ENCODE results near the gene HDHD5.

Gene HDHD5

DNA sequence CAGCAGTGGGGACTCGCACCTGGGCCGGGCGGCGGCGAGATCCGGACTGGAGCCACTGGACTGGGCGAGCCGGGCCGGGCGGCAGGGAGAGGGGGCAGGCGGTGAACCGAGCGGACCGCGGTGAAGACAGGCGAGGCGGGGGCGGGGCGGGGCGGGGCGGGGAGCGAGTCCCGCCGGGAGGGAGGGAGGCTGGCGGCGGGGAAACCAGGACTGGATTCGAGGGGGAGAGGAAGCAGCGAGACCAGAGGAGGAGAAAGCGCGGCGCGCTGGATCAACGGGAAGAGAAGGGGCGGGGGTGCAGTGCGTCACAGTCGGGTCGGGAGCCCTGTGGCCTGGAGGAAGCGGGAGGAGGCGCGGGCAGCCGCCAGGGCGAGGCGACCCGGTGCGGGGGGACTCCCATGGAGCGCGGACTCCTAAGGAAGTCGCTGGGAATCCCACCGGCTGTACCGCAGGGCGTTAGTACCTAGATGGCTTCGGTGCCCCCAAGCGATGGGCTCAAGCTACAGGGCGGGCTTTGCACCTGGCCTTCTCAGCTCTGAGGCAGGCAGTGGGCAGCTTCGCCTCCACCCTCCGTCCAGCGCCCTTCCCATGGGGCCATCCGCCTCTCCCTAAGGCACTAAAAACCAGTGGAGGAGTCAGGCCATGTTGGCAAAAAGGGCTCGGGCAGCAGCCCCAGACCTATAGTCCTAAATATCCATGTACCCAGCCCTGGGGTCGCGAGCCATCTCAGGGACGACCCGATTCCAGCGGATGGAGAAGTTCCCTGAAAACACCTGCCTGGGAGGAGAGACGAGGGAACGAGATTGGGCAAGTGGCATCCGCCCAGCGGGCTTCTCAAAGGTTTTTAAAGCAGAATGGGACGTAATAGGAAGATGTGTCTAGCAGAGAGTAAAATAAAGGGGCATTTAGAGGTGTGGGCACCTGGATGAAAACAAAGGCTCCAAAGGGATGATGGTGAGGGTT lies 37.6 kb downstream of the HDHD5 start, which contains the start of gene TMEM121B:
Gene TMEM121B, minus strand, starts transcription at position 128 of the 963 bp plus-strand sequence. CDS start 233 bp downstream, outside the sequence.
- FAIRE-seq (peak; percentile 74), DNase-seq (ENCODE audit: insufficient read length, low spot score) (peak; percentile 53)

DNA sequence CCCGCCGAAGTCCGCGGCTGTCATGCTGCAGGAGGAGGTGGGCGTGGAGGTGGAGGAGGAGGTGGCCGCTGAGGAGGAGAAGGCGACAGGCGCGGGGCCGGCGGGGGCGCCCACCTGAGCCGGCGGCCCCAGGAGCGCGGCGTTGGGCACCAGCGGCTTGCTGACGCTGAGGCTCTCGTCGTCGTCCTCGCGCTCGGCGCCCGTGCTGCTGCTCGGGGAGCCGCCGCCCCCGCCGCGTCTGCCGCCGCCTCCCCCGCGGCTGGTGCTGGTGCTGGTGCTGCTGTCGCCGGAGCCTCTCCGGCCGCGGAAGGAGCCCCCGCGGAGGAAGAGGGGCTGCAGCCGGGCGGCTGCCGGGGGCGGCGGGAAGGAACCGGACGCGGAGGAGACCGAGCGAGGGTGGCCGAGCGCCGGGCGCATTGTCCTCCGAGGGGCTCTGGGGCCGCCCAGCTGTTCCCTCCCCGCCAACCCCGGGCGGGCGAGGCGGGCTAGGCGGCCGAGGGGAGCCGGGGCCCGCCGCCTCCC lies 38.3 kb downstream of the HDHD5 start:
- DNase-seq (ENCODE audit: insufficient read length, low spot score), result no peak
- no peak for FAIRE-seq

DNA sequence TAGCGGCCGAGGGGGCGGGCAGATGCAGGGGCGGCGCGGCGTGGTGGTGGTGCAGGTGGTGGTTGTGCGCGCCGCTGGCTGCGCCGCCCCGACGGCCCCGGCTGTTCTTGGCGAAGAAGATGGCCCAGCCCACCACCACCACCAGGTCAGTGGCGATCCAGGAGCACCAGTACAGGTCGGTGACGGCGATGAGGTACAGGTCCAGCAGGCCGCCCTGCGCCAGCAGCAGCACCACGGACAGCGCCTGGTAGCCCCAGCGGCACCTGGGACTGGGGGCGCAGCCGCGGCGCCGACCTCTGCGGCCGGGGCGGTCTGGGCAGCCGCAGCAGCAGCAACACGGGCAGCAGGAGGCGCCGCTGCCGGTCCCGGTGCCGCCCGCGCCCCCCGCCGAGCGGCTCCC lies 38.8 kb downstream of the HDHD5 start:
- FAIRE-seq, result no peak

DNA sequence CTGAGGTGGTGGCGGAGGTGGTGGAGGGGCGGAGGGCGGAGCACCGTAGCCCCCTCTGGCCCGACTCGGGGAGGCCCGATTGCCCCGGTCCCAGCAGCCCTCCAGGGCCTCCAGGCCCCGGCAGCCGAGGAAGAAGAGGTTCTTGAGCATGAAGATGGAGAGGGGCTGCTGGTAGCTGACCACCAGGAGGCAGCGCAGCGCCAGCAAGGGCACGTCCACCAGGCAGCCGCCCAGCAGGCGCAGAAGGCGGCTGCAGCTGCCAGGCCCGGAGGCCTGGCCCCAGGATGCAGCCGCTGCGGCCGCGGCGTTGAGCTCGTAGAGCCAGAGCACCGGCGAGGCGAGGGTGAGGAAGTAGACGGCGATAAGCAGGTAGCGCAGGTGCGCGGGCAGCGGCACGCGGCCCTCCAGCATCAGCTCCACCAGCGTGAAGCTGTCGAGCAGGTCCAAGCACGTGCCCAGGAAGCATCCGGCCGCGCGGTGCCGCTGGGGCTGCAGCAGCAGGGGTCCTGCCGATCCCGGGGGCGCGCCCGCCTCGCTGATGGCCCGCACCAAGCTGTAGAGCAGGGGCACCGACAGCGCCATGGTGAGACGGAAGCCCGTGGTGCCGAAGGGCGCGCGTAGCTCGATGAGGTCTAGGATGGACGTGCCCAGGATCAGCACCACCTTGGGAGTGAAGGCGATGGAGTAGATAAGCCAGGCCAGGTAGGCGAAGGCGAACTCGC lies 39.4 kb downstream of the HDHD5 start:
- DNase-seq (ENCODE audit: insufficient read length, low spot score) (no peak), FAIRE-seq (no peak)

More for the DNA sequence above, 38.8 kb downstream of the HDHD5 start:
- peak; percentile 67 for DNase-seq (ENCODE audit: insufficient read length, low spot score)

DNA sequence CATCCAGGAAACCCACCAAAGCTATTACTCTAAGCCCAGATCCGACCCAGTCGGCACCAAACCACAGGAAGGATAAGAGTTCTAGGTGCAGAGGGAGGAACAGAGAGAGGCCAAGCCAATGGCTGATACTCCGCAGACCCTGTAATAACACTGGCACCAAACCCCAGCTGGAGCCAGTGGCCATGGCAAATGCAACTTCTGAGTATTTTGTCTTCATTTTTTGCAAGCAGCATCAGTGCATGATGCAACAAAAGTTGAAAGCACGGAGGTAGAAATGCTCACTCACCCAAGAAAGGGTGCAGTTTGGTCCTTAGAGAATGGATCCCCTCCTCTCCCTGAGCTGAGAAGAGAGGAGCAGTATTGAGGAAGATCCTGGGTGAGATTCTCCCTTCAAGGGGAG lies 40.7 kb downstream of the HDHD5 start:
- FAIRE-seq, result no peak
- no peak for DNase-seq (ENCODE audit: insufficient read length, low spot score)

DNA sequence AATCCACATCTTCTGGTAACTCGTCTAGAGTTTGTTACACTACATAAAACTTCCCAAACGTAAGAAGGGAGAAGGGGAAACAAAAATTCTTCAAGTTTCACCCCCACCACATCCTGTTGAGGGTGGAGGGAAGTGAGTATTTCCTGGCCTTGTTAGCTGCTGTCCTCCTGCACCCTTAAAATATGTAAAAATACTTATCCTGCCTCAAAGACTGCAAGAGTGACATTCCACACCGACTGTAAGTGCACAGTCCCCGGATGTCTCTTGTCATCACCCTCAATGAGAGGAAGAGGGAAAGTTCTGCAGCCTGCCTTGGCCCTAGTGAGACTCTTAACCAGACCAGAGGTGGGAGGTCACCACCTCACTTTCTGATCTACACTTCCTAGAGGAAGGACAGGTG lies 41.2 kb downstream of the HDHD5 start:
- FAIRE-seq, result no peak
- DNase-seq (ENCODE audit: insufficient read length, low spot score), result no peak

DNA sequence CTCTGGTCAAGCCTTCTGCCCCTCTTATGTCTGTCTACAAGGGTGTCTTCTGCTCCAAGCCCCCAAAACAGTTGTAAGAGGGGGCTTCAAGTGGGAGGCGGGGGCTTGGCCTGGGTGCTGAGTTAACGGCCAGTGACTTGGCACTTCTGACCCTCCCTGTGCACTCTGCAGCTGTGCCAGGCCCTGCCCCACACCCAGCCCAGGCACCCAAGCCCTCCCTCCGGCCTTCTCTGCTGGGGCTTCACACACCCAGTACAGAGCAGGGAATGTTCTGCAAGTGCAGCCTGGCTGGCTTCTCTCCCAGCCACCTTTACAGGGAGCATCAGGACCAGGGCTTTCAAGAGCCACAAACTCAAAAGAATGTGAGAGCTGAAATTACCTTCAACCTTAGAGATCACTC lies 41.7 kb downstream of the HDHD5 start:
- DNase-seq (ENCODE audit: insufficient read length, low spot score), result no peak
- FAIRE-seq, result no peak

DNA sequence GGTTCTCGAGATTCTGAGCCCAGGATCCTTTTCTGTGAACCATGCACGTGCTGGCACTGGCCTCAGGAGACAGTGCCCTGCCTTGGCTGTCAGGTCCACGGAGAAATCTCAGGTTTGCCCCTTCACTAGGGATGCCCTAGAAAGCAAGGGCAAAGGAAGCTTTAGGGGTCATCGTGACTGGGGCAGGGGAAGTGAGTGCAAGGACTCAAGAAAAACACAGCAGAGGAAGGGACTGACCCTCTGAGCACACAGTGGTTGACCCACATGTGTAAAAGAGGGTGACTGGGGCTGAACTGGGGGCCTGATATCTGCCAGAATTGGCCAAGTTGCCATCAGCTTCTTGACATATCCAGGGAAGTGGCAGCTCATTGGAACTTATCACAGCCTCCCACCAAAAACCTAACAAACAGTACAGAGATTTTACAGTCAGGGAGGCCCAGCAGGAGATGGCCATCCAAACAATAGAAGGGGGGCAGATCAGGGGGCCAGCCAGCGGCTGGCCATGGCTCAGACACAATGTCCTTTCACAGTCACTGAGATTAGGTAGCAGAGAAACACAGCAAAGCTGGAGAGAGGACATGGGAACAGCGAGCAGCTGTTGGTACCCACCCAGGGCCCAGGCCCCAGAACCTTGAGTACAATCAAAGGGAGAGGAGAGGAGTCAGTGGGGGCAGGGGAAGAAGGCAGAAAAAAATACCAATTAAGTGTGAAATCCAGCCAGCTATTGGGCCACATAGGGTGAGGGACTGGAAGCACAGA lies 42.3 kb downstream of the HDHD5 start:
- no peak for DNase-seq (ENCODE audit: insufficient read length, low spot score)
- FAIRE-seq, result no peak

DNA sequence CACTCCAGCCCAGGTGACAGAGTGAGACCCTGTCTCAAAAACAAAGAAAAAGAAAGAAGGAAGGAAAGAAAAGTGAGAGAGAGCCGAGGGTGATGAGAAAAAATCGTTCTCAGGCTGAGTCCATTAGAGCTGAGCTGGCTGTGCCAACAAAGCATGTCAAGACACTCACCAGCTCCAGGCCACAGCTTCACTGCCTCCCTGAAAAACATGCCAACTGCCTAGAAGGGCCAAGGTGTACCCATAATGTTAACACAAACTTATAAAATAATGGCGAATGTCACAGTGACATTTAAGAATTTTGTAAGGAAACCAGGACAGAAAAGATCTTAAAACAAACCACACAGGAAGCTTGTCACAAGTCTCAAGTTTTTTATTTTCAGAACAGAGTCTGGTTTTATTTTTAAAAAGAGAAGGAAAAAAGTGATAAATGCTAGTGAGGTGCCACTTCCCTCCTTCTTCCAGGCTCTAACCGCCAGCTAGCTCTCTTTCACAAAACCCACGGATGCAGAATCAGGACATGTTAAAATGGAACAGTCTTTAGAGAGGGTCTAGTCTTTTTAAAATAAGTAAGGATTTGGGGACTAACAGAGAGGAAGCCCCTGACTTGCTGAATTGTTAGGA lies 43.0 kb downstream of the HDHD5 start:
- no peak for DNase-seq (ENCODE audit: insufficient read length, low spot score)
- no peak for FAIRE-seq

DNA sequence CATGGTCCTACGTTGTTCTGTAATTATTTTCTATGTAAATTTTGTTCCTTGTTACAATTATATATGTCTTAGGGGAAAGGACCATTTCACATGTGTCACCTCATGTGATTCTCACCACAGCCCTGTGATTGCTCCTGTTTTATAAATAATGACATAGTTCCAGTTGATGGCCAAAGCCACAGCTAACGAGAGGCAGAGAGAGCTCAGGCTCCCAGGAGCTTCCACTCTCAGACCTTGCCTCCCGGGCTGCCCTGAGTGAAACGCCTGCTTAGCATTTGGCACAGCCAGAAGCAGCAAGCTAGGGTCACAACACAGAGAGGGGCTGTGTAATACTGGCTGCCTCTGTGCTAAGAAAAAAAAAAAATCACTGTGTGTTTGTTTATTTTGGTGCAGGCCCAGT lies 43.8 kb downstream of the HDHD5 start:
- DNase-seq (ENCODE audit: insufficient read length, low spot score) (no peak), FAIRE-seq (no peak)

DNA sequence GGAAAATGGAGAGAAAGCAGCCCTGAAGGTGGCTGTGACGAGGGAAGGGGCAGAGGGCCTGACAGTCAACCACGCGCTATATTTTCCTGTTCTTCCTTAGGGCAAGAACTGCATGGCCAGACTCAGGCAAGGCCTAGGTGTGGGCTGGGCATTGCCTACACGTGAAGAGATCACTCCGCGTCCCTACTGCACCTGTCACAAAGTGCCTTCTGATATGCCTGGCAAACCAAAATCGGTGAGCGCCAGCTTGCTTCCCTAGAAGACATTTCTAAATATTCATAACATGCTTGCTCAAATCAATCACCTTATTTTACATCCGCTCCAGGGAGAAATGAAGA lies 44.2 kb downstream of the HDHD5 start:
- no peak for FAIRE-seq
- no peak for DNase-seq (ENCODE audit: insufficient read length, low spot score)

DNA sequence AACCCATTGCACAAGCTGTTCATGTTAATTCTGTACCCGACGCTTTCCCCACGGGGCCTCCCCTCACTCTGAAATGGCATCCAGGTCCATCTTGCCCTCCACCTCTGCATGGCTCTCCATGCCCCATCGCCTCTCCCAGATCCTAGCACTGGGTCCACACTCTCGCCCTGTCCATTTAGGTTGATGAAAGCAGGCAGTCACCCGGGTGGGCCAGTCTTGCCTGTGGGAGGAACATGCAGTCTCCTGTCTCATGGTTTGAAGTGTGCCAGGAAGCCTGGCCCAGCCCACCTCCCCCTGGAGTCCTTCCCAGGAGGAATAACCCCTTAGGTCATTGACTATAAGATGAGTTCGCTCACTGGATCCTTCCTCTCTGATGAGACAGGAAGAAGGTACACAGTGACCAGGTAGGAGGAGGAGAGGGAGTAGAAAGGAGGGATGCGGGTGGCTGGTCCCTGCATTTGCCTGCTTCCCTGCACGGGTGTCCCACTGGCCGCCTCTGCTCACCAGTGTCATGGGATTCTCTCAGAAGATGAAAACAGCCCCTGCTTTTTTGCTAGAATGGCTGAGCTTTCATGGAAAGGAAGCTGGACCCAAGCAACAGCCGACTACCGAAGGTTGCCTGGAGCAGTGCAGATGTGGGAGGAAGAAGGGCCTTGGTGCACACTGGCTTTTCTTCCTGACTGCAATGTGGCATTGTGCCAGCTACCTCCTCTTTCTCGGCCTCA lies 44.7 kb downstream of the HDHD5 start:
- FAIRE-seq (no peak), DNase-seq (ENCODE audit: insufficient read length, low spot score) (no peak)

DNA sequence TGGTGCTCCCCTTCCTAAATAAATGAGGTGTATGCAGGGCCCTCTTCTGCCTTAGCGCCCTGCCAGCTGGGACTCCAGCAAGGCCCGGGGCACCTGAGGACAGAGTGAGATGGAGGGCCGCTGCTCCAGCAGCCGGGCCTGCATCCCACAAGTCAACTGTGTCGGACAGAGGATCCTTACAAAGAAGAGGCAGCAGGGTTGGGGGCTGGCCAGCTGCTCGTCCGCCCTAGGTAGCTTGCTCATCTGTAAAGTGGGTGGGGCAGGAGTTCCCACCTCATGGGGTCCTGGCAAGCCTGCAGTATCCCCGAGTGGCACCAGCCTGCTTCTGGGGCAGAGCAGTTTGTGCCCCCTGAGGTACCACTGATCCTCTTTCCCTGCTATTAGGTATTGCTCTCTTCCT lies 45.5 kb downstream of the HDHD5 start:
- DNase-seq (ENCODE audit: insufficient read length, low spot score), result no peak
- no peak for FAIRE-seq

DNA sequence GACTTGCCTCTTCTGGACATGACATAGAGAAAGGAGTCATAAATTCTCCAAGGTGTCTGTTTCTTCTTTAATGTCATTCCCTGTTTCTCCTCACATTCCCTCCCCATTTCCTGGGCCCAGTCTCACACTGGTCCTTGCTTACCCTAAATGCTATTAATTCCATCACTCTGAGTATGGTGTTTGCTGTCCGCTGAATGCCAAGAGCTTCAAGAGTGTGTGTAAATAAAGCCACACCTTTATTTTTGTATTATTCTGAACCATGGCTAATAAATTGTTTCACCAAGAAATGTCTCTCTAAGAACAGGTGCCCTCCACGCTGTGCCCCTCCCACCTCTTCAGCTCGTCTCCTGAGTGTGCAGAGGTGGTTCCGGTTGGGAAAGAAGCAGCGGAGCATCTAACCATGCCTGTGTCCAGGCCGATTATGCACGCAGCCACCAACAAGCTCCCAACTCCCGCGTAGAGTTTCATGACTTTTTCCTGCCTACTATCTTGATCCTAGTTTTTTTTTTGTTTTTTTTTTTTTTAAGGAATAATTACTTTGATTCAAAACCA lies 46.5 kb downstream of the HDHD5 start:
- FAIRE-seq (no peak), DNase-seq (ENCODE audit: insufficient read length, low spot score) (no peak)

DNA sequence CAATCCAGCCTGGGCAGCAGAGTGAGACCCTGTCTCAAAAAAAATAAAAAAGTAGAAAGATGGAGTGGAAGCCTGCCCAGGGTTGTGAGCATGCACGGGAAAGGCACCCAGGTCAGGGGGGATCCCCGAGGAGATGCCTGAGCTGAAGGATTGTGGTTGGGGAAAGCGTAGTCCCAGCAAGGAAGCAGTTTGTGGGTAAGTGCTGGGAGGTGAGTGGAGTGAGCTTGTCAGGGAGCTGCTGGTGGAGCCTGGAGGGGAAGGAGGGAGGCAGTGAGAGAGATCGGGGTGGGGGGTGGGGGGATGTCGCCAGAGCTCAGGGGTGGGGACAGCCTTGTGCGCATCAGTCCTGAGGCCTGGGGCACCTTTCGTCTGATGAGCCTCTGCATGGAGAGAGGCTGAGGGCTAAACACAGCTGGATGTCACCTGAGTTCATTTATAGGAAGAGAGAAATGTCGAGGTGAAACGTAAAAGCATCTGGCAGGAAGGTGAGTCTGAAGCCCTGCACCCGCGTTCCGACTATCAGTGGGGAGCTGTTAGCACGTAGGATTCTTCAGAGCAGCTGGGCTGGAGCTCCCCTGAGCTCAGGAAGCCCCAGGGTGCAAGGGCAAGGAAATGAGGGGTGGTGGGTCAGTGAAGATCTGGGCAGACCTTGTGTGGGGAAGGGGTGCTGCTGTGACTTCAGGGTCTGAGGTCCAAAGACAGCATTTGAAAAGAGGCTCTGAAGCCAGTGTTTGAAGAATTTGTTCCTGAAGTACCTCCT lies 48.1 kb downstream of the HDHD5 start:
- FAIRE-seq (no peak), DNase-seq (ENCODE audit: insufficient read length, low spot score) (no peak)

DNA sequence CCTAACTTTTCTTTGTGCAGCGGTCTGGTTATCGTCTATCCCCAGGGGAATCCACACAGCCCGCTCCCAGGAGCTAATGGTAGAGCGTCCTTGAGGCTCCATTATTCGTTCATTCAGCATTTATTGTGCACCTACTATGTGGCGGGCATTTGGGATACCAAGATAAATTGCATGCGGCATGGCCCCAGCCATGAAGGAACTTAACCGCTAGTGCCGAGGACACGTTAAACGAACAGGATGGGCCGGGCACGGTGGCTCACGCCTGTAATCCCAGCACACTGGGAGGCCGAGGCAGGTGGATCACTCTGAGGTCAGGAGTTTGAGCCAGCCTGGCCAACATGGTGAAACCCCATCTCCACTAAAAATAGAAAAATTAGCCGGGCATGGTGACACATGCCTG lies 49.1 kb downstream of the HDHD5 start:
- FAIRE-seq (no peak), DNase-seq (ENCODE audit: insufficient read length, low spot score) (no peak)

DNA sequence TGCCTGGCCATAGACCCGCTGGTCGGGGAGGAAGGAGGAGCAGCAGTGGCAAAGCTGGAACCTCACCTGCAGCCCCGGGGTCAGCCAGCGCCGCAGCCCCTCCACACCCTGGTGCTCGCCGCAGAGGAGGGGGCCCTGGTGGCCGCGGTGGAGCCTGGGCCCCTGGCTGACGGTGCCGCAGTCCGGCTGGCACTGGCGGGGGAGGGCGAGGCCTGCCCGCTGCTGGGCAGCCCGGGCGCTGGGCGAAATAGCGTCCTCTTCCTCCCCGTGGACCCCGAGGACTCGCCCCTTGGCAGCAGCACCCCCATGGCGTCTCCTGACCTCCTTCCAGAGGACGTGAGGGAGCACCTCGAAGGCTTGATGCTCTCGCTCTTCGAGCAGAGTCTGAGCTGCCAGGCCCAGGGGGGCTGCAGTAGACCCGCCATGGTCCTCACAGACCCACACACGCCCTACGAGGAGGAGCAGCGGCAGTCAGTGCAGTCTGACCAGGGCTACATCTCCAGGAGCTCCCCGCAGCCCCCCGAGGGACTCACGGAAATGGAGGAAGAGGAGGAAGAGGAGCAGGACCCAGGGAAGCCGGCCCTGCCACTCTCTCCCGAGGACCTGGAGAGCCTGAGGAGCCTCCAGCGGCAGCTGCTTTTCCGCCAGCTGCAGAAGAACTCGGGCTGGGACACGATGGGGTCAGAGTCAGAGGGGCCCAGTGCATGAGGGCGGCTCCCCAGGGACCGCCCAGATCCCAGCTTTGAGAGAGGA lies 49.8 kb downstream of the HDHD5 start:
- DNase-seq (ENCODE audit: insufficient read length, low spot score), result no peak
- FAIRE-seq, result no peak

All from HTR-8/SVneo (cell line).